ENCODE data around the gene ZNF532. TPM values are rescaled to one million over a fixed set of nuclear protein-coding genes. Genes with fewer than 3 reads are reported as not detected.

Gene ZNF532
- total RNA-seq, 1 experiment from 2014 or later = 21.1 TPM

- H2AFZ ChIP-seq = no peak overlapping the region
- no peaks in the 10 kb centered on the region for H3K4me1 ChIP-seq (replicated peaks; ENCODE audit: insufficient read depth)
- ChIA-PET CTCF (no interaction called here), POLR2A (ENCODE audit: unreplicated experiment) (interaction anchor here (0.5 kb wide), 1 partner anchor 144 kb away, joined by 7 read pairs; no protein-coding TSS in a partner anchor)
- H3K9me2 ChIP-seq (ENCODE audit: insufficient read depth) = no peaks in the 10 kb centered on the region
- DNase-seq = no peak
- no peak overlapping the region for H3K4me2 ChIP-seq
- no peaks in the 10 kb centered on the region for H3K36me3 ChIP-seq (ENCODE audit: low read depth)
- no peaks in the 10 kb centered on the region for H3K27me3 ChIP-seq (ENCODE audit: insufficient read depth, low read depth)
- no peaks in the 10 kb centered on the region for H3K9me3 ChIP-seq (ENCODE audit: insufficient read depth, low read depth)
- no peaks in the 10 kb centered on the region for H4K20me1 ChIP-seq (ENCODE audit: insufficient read depth)
- no peaks in the 10 kb centered on the region for H3K79me2 ChIP-seq (ENCODE audit: low read depth)
- no peak overlapping the region for H3K4me3 ChIP-seq
- no peak overlapping the region for H3K27ac ChIP-seq
- TF ChIP-seq CTCF (conservative IDR thresholded peaks at IDR 0.05) (no peak), EZH2 (IDR thresholded peaks at IDR 0.05; ENCODE audit: low read depth) (no peak)
- intact Hi-C loops (cut with micrococcal nuclease; ENCODE audit: unreplicated experiment) = no loop called here
- H3F3A ChIP-seq (ENCODE audit: insufficient read depth, low read depth) = no peaks in the 10 kb centered on the region
- no TSS peak for BruUV-seq (replicated peaks)
These were observed 169.3 kb downstream of the ZNF532 start for GRCh38 chr18:59033974-59034373.

GRCh38 chr18:59035591-59035990, 170.9 kb downstream of the ZNF532 start:
- intact Hi-C loops (cut with micrococcal nuclease; ENCODE audit: unreplicated experiment) = no loop called here
- ChIA-PET CTCF (no interaction called here), POLR2A (ENCODE audit: unreplicated experiment) (no interaction called here)
- no peak overlapping the region for H3K4me2 ChIP-seq
- no peaks in the 10 kb centered on the region for H3K36me3 ChIP-seq (ENCODE audit: low read depth)
- H3K27ac ChIP-seq = no peak overlapping the region
- no peak for TF ChIP-seq CTCF (conservative IDR thresholded peaks at IDR 0.05)
- TF ChIP-seq EZH2 (IDR thresholded peaks at IDR 0.05; ENCODE audit: low read depth) = no peak
- BruUV-seq (replicated peaks) = no TSS peak
- no peaks in the 10 kb centered on the region for H3K4me1 ChIP-seq (replicated peaks; ENCODE audit: insufficient read depth)
- H3F3A ChIP-seq (ENCODE audit: insufficient read depth, low read depth) = no peaks in the 10 kb centered on the region
- no peaks in the 10 kb centered on the region for H3K79me2 ChIP-seq (ENCODE audit: low read depth)
- H3K9me2 ChIP-seq (ENCODE audit: insufficient read depth) = no peaks in the 10 kb centered on the region
- H3K4me3 ChIP-seq = no peak overlapping the region
- no peaks in the 10 kb centered on the region for H4K20me1 ChIP-seq (ENCODE audit: insufficient read depth)
- H2AFZ ChIP-seq = no peak overlapping the region
- no peak for DNase-seq
- H3K9me3 ChIP-seq (ENCODE audit: insufficient read depth, low read depth) = no peaks in the 10 kb centered on the region
- no peaks in the 10 kb centered on the region for H3K27me3 ChIP-seq (ENCODE audit: insufficient read depth, low read depth)

Other genes with a start within 250 kb of the ZNF532 start
- 0.10 and 0.28 TPM in 2 replicates for gene ALPK2, start 235.8 kb upstream of the ZNF532 start, total RNA-seq (2021)
- gene MALT1, start 193.4 kb upstream of the ZNF532 start, total RNA-seq (2021) = 19.0 and 19.6 TPM in 2 replicates